ENCODE measurements around the gene COL9A1. TPM values are rescaled to one million over a fixed set of nuclear protein-coding genes. Genes with fewer than 3 reads are reported as not detected.

The COL9A1 gene
- total and polyA plus RNA-seq, 7 donors = 0.03 to 0.10 TPM; not detected in 5

- WGBS, 3 donors = 79 to 84% (median 84%) methylated on average over 2 of the region's 2 CpGs
- no peaks in the 10 kb centered on the region for H3K4me1 ChIP-seq
- ATAC-seq (no peak), DNase-seq (no peak)
- TF ChIP-seq CTCF (IDR thresholded peaks at IDR 0.05) = no peak
- H3K27ac ChIP-seq = no peak overlapping the region
- no peak overlapping the region for H3K4me3 ChIP-seq
- peaks cover 0 to 21% (median 0%) of the 10 kb centered on the region in 3 donors for H3K27me3 ChIP-seq (ENCODE audit: insufficient read depth in 3 of 3, low read length in 2 of 3)
- intact Hi-C loops (cut with DNase I) = no loop called here
- H3K9me3 ChIP-seq = no peaks in the 10 kb centered on the region
- no peaks in the 10 kb centered on the region for H3K36me3 ChIP-seq (ENCODE audit: insufficient read depth in 1 of 2, low read depth in 1 of 2)
Observed at GRCh38 chr6:70277470-70277869, 25.4 kb downstream of the COL9A1 start.

- no peak for ATAC-seq
- intact Hi-C loops (cut with DNase I) = no loop called here
- Histone ChIP-seq H3K27me3 (ENCODE audit: insufficient read depth in 3 of 3, low read length in 2 of 3) (peaks cover 0 to 3% (median 0%) of the 10 kb centered on the region in 3 donors), H3K36me3 (ENCODE audit: insufficient read depth in 1 of 2, low read depth in 1 of 2) (no peaks in the 10 kb centered on the region), H3K27ac (no peak overlapping the region), H3K4me1 (no peaks in the 10 kb centered on the region), H3K9me3 (no peaks in the 10 kb centered on the region), H3K4me3 (no peak overlapping the region)
- no peak for TF ChIP-seq CTCF (IDR thresholded peaks at IDR 0.05)
- 83 to 89% (median 83%) methylated on average over 4 of the region's 4 CpGs for WGBS, 3 donors
- no peak for DNase-seq
Observed at GRCh38 chr6:70274338-70274737, 28.5 kb downstream of the COL9A1 start.

DNA sequence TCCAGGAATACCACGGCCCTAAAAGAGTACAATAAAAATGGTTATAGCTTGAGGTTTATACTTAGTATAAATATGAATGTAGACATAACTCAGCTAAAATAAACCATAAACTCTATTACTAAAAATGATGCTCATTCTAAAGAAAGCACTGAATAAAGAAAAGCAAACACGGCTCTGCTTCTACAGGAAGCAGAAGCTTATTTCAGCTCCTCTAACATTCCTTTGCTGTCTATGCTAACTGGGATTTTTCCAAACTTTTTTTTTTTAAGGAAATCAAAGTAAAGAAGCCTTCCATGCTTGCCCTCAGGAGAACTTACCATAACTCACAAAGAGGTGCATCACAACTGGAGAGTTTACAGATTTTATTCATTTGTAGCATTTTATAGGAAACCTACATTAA lies 30.8 kb downstream of the COL9A1 start:
- 48 to 52% (median 48%) methylated on average over 2 of the region's 2 CpGs for WGBS, 3 donors
- Histone ChIP-seq H3K4me1 (no peaks in the 10 kb centered on the region), H3K27ac (no peak overlapping the region), H3K27me3 (ENCODE audit: insufficient read depth in 3 of 3, low read length in 2 of 3) (peaks cover 0 to 3% (median 0%) of the 10 kb centered on the region in 3 donors), H3K9me3 (no peaks in the 10 kb centered on the region), H3K36me3 (ENCODE audit: insufficient read depth in 1 of 2, low read depth in 1 of 2) (no peaks in the 10 kb centered on the region), H3K4me3 (no peak overlapping the region)
- ATAC-seq (no peak), DNase-seq (no peak)
- no peak for TF ChIP-seq CTCF (IDR thresholded peaks at IDR 0.05)
- intact Hi-C loops (cut with DNase I) = no loop called here

- no peak overlapping the region for H3K27ac ChIP-seq
Observed at GRCh38 chr6:70270287-70271005, 32.4 kb downstream of the COL9A1 start.

More at GRCh38 chr6:70270287-70271005, 32.4 kb downstream of the COL9A1 start:
- Histone ChIP-seq H3K4me1 (no peaks in the 10 kb centered on the region), H3K4me3 (no peak overlapping the region), H3K36me3 (ENCODE audit: insufficient read depth in 1 of 2, low read depth in 1 of 2) (no peaks in the 10 kb centered on the region), H3K9me3 (no peaks in the 10 kb centered on the region), H3K27me3 (ENCODE audit: insufficient read depth in 3 of 3, low read length in 2 of 3) (peaks cover 0 to under 1% (median 0%) of the 10 kb centered on the region in 3 donors)
- ATAC-seq (no peak), DNase-seq (no peak)
- intact Hi-C loops (cut with DNase I) = no loop called here
- WGBS, 3 donors = 39 to 50% (median 42%) methylated on average over 8 of the region's 8 CpGs
- no peak for TF ChIP-seq CTCF (IDR thresholded peaks at IDR 0.05)
